HL-60/S4 treated with phorbol 12-myristate 13-acetate at 8.2 ng/mL for 4 days and 3 days (cell line): ENCODE measurements around the gene PGK1.

Experiments
- in situ Hi-C: fragments of 300-500 bp; cut with MboI; formaldehyde crosslinking; loops from 2 replicates; pipeline ENCODE4 v1.15.0; 2022; ENCODE audit warnings: low sequenced_read_pairs

The PGK1 gene

DNA sequence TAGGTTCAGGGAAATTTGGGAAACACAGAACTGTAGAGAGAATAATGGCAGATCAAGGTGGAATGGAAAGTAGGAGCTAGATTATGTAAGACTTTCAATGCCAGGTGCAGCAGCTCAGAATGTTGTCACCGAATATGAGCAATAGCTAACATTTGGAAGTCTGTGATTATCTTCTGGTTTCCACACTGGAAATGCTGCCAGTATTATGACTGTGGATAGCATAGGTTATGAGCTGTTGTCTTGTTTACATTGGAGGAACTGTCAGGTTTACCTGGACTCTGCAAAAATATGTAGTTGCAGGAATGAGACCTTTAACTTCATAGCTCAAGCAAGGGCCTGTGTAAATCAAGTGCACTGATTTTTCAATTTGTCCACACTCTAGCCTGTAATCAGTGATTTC lies 61.4 kb downstream of the PGK1 start:
- in situ Hi-C loops, result no loop called here

DNA sequence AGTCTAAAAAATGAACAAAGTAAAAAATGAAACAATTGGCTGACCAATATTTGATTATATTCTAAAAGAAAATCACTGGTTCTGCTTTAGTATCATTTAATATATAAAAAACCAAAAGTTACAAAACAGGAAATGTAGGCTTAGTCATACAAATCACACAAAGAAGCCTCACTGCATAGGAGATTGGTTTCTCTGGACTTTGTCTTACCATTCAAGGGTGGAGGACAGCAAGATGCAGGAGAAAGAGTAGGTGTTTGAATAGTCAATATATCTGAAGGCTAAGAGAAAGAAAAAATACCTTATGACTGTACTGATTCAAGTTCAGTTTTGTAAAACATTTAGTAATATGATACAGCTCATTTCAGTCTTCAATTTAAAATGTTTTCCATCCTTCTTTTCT lies 64.0 kb downstream of the PGK1 start:
- in situ Hi-C loops, result no loop called here
